ENCODE measurements around the gene CEBPG.

Gene CEBPG

DNA sequence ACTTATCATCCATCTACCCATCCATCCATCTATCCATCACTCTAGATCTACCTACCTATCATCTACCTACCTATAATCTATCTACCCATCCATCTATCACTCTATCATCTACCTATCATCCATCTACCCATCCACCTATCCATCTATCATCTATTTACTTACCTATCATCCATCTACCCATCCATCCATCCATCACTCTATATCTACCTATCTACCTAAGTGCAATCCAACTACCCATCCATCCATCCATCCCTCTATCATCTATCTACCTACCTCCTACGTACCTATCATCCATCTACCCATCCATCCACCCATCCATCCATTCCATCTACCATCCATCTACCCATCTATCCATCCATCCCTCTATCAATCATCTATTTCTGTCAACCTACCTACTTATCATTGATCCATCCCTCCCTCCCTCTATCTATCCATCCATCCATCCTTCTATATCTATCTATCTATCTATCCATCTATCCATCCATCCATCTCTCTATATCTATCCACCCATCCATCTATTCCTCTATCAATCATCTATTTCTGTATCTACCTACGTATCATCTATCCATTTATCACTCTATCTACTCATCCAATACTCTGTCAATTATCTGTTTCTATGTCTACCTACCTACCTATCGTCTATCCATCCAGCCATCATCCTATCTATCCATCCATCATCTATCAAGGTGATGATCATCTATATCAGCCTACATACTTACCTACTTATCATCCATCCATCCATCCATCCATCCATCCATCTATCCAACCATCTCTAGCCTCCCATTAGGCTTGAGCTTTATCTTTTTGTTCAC is 49.1 kb downstream of the CEBPG start:
- no peak for DNase-seq

DNA sequence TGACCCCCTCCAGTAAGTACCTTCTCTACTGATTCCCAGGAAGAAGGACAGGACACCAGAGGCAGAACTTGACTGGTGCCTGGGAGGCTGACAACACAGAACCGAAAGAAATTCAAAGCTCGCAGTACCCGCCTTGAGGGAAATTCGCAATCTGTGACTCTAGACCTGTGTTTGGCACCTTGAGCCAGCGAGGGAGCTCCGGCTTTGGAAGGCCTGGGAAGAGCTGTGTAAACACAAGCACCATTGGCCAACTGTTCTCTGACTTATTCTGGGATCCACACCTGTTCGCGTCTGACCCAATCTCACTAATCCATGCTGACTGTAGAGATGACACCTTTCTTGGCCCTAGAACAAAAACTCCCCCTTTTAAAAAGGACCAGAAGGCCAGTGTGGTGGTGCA is 50.7 kb downstream of the CEBPG start:
- no peak for DNase-seq

DNA sequence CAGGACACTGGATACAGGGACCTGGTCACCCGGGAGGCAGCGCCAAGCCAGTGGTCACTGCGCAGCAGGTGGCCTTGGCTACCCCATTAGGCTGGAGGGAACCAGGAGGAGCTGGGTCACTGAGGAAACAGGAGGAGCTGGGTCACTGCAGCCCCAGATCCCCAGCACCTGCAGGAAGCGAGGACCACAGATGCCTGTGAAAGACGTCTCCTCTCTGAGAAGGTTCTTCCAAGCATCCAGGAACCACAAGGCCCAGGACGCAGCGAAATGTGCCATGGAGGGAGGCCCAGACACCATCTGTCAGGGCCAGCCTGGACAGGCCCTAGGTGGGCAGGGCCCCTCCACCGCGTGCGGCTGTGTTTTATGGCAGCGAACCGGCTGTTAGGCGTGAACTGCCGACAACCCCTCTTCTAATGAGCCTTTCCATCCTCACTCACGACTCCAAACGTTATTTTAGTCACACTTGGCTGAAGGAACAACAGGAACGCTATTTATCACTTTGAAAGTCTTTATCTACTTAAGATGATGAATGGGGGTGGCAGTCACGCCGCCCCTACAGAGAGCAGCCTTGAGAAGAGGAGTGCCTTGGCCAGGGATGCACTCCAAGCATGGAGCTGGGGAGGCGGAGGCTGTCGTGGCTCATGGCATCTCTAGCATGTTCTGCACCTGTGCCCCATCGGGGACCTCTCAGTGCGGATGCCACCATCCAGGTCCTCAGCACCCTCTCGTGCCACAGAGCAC is 53.3 kb downstream of the CEBPG start:
- peak; percentile 45 for DNase-seq

DNA sequence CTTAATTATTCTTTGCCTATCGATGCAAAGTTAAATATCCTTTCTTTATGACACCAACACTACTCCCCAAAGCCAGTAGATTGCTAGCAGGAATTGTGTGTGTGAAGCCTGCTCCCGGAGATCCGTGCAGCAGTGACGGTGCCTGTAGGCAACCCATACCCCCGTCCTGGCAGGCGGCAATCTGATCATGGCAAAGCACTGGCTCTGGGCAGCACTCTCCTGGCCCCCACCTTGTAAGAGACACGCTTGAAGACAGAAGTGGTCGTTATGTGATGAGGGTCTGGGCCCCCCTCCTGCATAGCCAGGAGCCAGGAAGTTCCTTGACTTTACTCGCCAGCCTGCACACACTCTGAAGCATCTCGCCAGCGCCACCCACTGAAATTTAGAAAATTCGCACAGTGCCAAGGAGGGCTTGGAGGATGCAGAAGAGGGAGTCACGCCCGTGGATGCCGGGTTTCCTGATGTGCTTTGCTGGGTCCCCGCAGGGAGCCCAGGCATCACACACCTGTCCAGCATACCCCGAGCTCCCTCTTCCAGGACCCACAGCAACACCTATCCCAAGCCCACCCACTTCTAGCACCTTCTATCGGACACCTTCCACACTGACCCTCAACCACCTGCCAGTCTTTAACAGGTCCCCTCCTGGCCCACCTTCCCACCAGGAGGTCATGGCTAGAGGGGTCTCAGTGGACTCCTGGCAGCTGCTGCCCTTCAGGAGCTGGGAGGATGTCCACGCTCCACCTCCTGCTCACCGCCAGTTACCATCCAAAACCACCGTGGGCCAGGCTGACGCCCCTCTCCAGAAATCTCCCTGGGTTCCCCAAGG is 54.5 kb downstream of the CEBPG start:
- no peak for DNase-seq

DNA sequence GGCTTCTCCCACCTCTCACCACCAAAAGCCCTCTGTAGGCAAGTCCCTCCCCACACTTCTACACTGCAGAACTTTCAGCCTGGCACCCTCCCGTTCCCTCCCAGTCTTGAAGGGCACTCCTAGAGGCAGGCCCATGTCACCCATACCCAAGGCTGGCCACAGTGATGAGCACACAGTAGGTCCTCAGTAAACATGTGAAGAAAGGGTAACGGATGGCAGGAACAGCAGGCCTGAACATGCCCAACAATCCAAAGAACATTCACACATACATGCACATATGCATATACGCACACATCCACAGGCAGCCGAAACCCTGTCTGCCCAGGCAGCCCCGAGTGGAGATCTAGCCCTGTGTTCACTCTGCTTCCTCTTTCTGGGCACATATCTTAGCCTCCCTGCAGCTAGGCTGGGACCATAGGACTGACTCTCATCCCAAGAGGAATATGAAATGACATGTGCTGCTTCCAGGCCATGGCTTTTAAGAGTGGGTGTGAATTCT is 55.2 kb downstream of the CEBPG start:
- DNase-seq: no peak

DNA sequence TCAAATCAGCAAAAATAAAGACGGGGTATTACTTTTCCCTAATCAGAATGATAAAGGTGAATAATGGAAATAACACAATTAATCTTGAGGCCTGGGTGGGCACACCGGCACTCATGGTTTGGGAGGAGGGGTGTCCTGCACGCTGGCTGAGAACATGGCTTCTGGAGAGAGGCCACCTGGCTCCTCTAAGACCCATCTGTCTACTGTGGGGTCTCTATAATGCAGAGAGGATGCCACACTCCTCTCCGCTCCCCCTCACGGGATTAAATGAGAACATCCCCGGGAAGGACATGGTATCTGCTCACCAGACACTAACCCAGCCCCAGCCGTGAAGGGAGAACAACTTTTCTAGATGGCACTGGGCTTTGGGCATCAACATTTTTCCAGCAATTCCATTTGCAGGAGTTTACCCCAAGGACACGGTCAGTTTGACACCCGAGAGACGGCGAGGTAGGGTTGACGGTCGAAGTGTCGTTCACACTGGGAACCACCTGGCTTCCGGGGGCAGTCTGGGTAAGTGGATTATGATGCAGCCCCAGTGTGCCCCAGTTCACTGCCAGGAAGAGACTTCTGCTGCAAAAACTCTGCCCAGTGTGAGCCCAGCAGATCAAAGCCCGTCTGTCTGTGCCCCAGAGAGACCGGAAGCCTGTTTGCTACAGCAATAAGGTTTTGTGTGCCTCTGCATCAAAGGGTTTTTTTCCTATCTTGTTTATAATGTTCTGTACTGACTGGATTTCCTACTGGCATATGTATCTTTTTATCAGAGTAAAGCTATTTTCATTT is 56.6 kb downstream of the CEBPG start:
- DNase-seq: no peak

DNA sequence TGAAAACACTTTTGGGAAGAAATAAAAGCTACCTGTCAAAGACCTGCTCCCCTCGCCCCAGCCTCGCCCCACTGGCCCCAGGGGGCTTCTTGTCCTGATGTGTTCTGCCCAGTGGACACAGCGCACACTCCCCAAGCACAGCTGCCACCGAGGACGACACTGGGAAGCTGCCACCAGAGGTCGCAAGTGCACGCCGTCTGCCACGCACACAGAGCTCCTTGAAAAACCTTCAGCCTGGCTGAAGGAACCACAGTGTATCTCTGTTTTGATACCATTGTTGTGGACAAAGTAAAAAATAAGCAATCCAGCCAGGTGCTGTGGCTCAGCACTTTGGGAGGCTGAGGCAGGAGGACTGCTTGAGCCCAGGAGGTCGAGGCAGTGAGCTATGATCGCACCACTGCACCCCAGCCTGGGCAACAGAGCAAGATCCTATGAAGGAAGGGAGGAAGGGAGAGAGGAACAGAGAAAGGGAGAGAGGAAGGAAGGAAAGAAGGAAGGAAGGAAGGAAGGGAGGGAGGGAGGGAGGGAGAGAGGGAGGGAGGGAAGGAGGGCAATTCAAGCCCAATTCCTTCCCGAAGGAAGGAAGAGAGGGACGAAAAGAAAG is 57.3 kb downstream of the CEBPG start:
- peak; percentile 76 for DNase-seq

DNA sequence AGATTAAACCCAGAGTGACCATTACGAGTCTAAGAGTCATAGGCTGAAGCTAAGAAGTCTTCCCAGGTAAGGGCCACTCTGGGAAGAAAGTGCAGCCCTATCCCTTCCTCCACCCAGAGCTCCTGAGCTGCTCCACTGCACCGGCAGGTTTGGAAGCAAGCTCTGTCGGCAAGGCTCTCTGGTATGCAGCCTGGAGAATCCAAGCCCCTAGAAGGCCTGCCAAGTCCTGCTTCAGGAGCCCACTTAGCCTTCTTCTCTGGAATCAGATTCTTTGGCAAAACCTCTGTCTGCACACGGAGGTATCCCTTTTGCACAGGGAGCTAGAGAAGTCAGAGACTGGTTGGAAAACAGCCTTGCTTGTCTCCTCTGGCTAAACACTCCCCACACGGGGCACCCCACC is 58.5 kb downstream of the CEBPG start:
- no peak for DNase-seq
